Activated gamma-delta T cell treated with Interleukin-2 at 50 U/mL for 16 hours (primary cell): ENCODE data around the gene LAMA2.

Source experiments
- DNase-seq: peaks from one replicate; pipeline ENCODE4 v3.0.0-alpha.2; 2020

LAMA2 gene

GRCh38 chr6:129500958-129501739 is 618.2 kb downstream of the LAMA2 start:
- DNase-seq: no peak

- DNase-seq: no peak
These were observed 619.1 kb downstream of the LAMA2 start for GRCh38 chr6:129501740-129502660.

DNA sequence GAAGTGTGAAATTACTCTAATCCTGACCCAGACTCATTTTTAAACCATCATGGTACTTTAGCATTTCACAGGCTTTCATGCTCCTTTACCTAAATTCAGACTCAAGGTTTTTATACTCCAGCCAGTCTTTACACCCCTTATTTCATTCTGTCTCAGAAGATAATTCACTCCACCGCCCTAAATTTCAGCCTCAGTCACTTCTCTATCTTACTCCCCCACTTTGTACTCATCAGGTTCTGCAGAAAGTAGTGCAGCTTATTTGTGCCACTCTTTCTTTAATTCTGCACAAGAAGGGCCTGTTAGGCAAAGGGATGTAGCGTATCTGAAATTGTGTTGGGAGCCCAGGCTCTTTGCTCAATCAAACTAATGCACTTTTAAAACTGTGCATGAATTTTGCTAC is 621.5 kb downstream of the LAMA2 start:
- DNase-seq: no peak

DNA sequence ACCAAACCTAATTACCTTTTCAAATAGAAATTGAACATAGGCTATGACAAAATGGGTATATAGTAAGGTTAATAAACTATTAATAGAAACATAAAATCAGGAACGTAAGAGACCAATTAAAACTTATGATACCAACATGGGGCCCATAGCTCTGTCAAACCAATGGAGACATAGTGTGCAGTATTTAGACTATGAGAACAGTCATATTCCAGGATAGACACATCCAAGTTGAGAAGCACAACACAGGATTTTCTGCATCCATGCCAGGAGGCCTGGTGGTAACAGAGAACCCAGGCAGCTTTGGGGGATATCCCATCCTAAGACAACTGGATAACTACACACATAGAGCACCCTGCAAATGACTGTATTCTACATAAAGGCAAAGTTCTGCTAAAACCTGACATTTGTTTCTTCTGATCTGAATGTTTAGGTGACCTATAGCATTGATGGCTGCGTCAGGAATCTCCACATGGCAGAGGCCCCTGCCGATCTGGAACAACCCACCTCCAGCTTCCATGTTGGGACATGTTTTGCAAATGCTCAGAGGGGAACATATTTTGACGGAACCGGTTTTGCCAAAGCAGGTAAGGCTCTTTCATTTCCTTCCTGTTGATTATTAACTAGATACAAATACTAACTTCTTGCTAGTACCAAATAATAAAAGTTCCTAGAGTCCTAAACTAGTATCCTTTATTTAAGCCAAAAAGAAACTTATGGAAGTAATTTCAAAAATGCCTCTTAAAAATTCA is 624.3 kb downstream of the LAMA2 start:
- DNase-seq: no peak

- DNase-seq: no peak
These were observed 624.9 kb downstream of the LAMA2 start for GRCh38 chr6:129507846-129508245.

DNA sequence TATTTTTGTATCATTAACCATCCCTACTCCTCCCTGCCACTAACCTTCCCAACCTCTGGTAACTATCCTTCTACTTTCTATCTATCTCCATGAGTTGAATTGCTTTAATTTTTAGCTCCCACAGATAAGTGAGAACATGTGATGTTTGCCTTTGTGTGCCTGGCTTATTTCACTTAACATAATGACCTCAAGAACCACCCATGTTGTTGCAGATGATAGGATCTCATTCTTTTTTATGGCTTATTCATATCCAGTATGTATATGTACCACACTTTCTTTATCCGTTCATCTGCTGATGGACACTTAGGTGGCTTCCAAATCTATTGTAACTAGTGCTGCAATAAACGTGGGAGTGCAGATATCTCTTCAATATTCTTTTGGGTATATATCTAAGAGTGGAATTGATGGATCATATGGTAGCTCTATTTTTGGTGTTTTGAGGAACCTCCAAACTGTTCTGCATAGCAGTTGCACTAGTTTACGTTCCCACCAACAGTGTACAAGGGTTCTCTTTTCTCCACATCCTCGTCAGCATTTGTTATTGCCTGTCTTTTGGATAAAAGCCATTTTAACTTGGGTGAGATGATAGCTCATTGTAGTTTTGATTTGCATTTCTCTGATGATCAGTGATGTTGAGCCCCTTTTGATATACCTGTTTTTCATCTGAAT is 625.7 kb downstream of the LAMA2 start:
- no peak for DNase-seq

- DNase-seq: no peak
These were observed 628.0 kb downstream of the LAMA2 start for GRCh38 chr6:129510950-129511349.

- no peak for DNase-seq
These were observed 630.5 kb downstream of the LAMA2 start for GRCh38 chr6:129513471-129513870.

GRCh38 chr6:129515004-129515403 is 632.1 kb downstream of the LAMA2 start:
- no peak for DNase-seq

- DNase-seq: no peak
These were observed 633.1 kb downstream of the LAMA2 start for GRCh38 chr6:129516005-129516404.

GRCh38 chr6:129516787-129517186 is 633.8 kb downstream of the LAMA2 start:
- DNase-seq: no peak

DNA sequence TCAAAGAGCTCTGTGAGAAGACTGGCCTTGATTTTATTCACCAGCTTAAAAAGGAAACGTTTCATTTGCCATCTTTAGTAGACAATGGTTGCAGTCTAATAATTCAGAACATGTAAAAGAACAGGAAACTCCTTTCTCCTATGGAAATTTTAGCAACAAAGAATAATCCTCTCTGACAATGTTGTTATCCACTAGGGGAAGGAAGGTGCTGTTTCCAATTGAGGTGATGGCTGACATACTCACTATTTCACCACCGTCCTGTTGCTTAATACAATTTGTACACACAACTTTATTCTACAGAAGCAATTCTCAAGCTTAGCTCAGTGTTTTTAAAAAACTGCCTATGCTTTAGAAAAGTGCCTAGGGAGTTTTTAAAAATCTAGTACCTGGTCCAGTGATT is 634.4 kb downstream of the LAMA2 start:
- no peak for DNase-seq

- DNase-seq: no peak
These were observed 636.8 kb downstream of the LAMA2 start for GRCh38 chr6:129519750-129520149.

GRCh38 chr6:129521946-129522345 is 639.0 kb downstream of the LAMA2 start:
- no peak for DNase-seq

- no peak for DNase-seq
These were observed 640.9 kb downstream of the LAMA2 start for GRCh38 chr6:129523816-129524215.

- no peak for DNase-seq
These were observed 642.1 kb downstream of the LAMA2 start for GRCh38 chr6:129525055-129525454.

- DNase-seq: no peak
These were observed 652.0 kb downstream of the LAMA2 start for GRCh38 chr6:129534926-129535325.

- no peak for DNase-seq
These were observed 653.3 kb downstream of the LAMA2 start for GRCh38 chr6:129536271-129536670.

- DNase-seq: no peak
These were observed 656.1 kb downstream of the LAMA2 start for GRCh38 chr6:129539032-129539431.

GRCh38 chr6:129542705-129543104 is 659.8 kb downstream of the LAMA2 start:
- DNase-seq: no peak

- no peak for DNase-seq
These were observed 661.0 kb downstream of the LAMA2 start for GRCh38 chr6:129543981-129544380.

DNA sequence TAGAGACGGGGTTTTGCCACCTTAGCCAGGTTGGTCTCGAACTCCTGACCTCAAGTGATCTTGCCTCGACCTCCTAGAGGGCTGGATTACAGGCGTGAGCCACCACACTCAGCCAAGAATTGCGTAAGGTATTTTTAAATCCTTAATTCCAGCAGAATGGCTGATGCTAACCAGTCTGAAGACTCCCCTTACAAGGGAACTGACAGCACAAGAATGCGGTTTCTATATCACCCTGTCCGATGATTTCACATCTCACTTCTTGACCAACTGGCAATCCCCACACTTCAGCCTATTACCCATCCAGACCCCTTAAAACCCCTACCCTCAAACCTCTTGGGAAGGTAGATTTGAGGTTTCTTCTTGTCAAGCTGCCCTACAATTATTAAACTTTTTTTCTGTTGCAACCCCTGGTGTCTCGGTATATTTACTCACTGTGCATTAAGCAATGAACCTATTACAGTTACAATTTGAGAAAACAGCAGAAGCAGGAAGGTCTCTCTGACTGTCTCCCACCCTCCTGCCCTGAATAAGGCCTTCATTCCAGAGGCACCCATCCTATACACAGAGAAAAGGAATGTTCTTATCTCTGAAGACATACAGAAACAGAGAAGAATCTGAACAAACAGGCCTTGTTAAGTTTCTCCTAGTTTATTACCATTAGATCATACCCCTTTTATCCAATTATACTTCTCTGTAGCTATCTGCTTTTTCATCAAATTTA is 662.1 kb downstream of the LAMA2 start:
- DNase-seq: no peak
